SK-N-SH (cell line): ENCODE measurements around the gene LRIG1. TPM values are rescaled to one million over a fixed set of nuclear protein-coding genes. Genes with fewer than 3 reads are reported as not detected.

Experiments used
- CTCF ChIA-PET: fragments of 300-600, 350-600 bp; formaldehyde crosslinking; extraction: SDS; loops from one replicate; lab custom pipeline; 2021; lab: Yijun Ruan, JAX
- POLR2A ChIA-PET: fragments of 350-600 bp; sonication (Branson Sonifier 250); formaldehyde crosslinking; extraction: SDS; loops from one replicate; lab custom pipeline; 2020; ENCODE audit warnings: antibody characterized with exemption, inconsistent platforms; lab: Yijun Ruan, JAX
- DNase-seq: peaks from one replicate; pipeline ENCODE4 v3.0.0; 2012
- H2AFZ ChIP-seq: fragments of 200-600 bp; sonication (generic); 2 replicates; pipeline ENCODE4 v1.8.1; 2016; ENCODE audit warnings: antibody characterized with exemption, mild to moderate bottlenecking, low read depth
- H3F3A ChIP-seq: fragments of 200-600 bp; sonication (generic); replicated peaks from 2 replicates; pipeline ENCODE3; 2016; ENCODE audit warnings: antibody characterized with exemption, mild to moderate bottlenecking; ENCODE audit not compliant: insufficient read depth
- H3K27ac ChIP-seq, 2 experiments: fragments of 200-500 bp in 1 of 2; fragments of 200-600 bp in 1 of 2; sonication (Bioruptor generic) in 1 of 2; sonication (generic), shearing (Covaris generic) in 1 of 2; 2 replicates each; pipeline versions ENCODE4 v1.5.1 to v1.6.1; 2014 to 2016; ENCODE audit warnings: low read depth in 2 of 2, inconsistent platforms in 1 of 2, low read length in 1 of 2, mild to moderate bottlenecking in 1 of 2, mixed read lengths in 1 of 2
- H3K27me3 ChIP-seq: fragments of 200-600 bp; sonication (generic), shearing (Covaris generic); 2 replicates; pipeline ENCODE4 v1.6.1; 2016; ENCODE audit warnings: mixed run types; ENCODE audit not compliant: insufficient read depth
- H3K36me3 ChIP-seq, 2 experiments: fragments of 200-500 bp in 1 of 2; fragments of 200-600 bp in 1 of 2; sonication (Bioruptor generic) in 1 of 2; sonication (generic) in 1 of 2; replicated peaks in 1 of 2; 2 replicates each; pipeline versions ENCODE3 to v1.5.1; 2014 to 2016; ENCODE audit warnings: low read length in 1 of 2, mild to moderate bottlenecking in 1 of 2; ENCODE audit not compliant: insufficient read depth in 2 of 2, control insufficient read depth in 1 of 2
- H3K4me1 ChIP-seq, 2 experiments: fragments of 200-500 bp in 1 of 2; fragments of 200-600 bp in 1 of 2; sonication (Bioruptor generic) in 1 of 2; sonication (generic), shearing (Covaris generic) in 1 of 2; 2 replicates each; pipeline versions ENCODE4 v1.5.1 to v1.6.1; 2014 to 2016; ENCODE audit warnings: low read depth in 1 of 2, low read length in 1 of 2, mixed run types in 1 of 2; ENCODE audit not compliant: insufficient read depth in 2 of 2, control insufficient read depth in 1 of 2
- H3K4me2 ChIP-seq: fragments of 200-600 bp; sonication (generic), shearing (Covaris generic); 2 replicates; pipeline ENCODE4 v1.6.1; 2017; ENCODE audit warnings: mixed run types
- H3K4me3 ChIP-seq, 2 experiments: fragments of 200-500 bp in 1 of 2; fragments of 200-600 bp in 1 of 2; sonication (Bioruptor generic) in 1 of 2; sonication (generic), shearing (Covaris generic) in 1 of 2; 2 replicates each; pipeline versions ENCODE4 v1.5.1 to v1.8.1; 2014 to 2016; ENCODE audit warnings: low read depth in 2 of 2, inconsistent platforms in 1 of 2, low read length in 1 of 2, mild to moderate bottlenecking in 1 of 2, mixed read lengths in 1 of 2, moderate library complexity in 1 of 2
- H3K79me2 ChIP-seq: fragments of 200-600 bp; sonication (generic); 2 replicates; pipeline ENCODE4 v1.8.1; 2017; ENCODE audit warnings: mild to moderate bottlenecking; ENCODE audit not compliant: insufficient read depth
- H3K9ac ChIP-seq: fragments of 200-600 bp; sonication (generic); 2 replicates; pipeline ENCODE4 v1.6.1; 2017; ENCODE audit warnings: mixed run types
- H3K9me2 ChIP-seq: fragments of 200-600 bp; sonication (generic); 2 replicates; pipeline ENCODE4 v1.6.1; 2017; ENCODE audit warnings: mixed run types
- H3K9me3 ChIP-seq: fragments of 200-600 bp; sonication (generic); 2 replicates; pipeline ENCODE4 v1.6.1; 2017; ENCODE audit warnings: mixed run types, mild to moderate bottlenecking, moderate library complexity
- H4K20me1 ChIP-seq: fragments of 200-600 bp; sonication (generic); 2 replicates; pipeline ENCODE4 v1.6.1; 2017; ENCODE audit warnings: mild to moderate bottlenecking, mixed run types; ENCODE audit not compliant: insufficient read depth
- ELF1 ChIP-seq: IDR thresholded peaks from 2 replicates; pipeline ENCODE4 v1.4.0; 2012
- FOSL2 ChIP-seq: IDR thresholded peaks from 2 replicates; pipeline ENCODE4 v1.4.0; 2012; ENCODE audit warnings: low read depth, mild to moderate bottlenecking, moderate library complexity, borderline replicate concordance
- FOXJ3 ChIP-seq: sonication (generic); formaldehyde crosslinking; IDR thresholded peaks from 2 replicates; pipeline ENCODE4 v1.5.1; 2020; ENCODE audit warnings: mild to moderate bottlenecking, missing genetic modification reagents
- GABPA ChIP-seq: IDR thresholded peaks from 2 replicates; pipeline ENCODE4 v1.4.0; 2012; ENCODE audit warnings: low read depth, mild to moderate bottlenecking
- GATA2 ChIP-seq: sonication (generic); formaldehyde crosslinking; IDR thresholded peaks from 2 replicates; pipeline ENCODE4 v1.5.0; 2020; ENCODE audit warnings: mild to moderate bottlenecking, missing genetic modification reagents
- MXI1 ChIP-seq: IDR thresholded peaks from 2 replicates; pipeline ENCODE4 v1.6.1; 2012; ENCODE audit warnings: mild to moderate bottlenecking, low read depth, low read length, improper control_type of control experiment
- NFIC ChIP-seq: IDR thresholded peaks from 2 replicates; pipeline ENCODE4 v1.4.0; 2012; ENCODE audit warnings: borderline replicate concordance
- POLR2AphosphoS5 ChIP-seq: IDR thresholded peaks from 2 replicates; pipeline ENCODE4 v1.6.1; 2012; ENCODE audit warnings: low read depth, low read length
- RFX5 ChIP-seq: IDR thresholded peaks from 2 replicates; pipeline ENCODE4 v1.6.1; 2012; ENCODE audit warnings: mild to moderate bottlenecking, improper control_type of control experiment, low read length
- RXRA ChIP-seq: IDR thresholded peaks from 2 replicates; pipeline ENCODE4 v1.4.0; 2012; ENCODE audit warnings: low read depth, mild to moderate bottlenecking, borderline replicate concordance
- SMC3 ChIP-seq: IDR thresholded peaks from 2 replicates; pipeline ENCODE4 v1.6.1; 2012; ENCODE audit warnings: low read depth, low read length, improper control_type of control experiment
- TCF12 ChIP-seq: IDR thresholded peaks from 2 replicates; pipeline ENCODE4 v1.4.0; 2012
- TEAD4 ChIP-seq: IDR thresholded peaks from 2 replicates; pipeline ENCODE4 v1.4.0; 2012; ENCODE audit warnings: mild to moderate bottlenecking, borderline replicate concordance; ENCODE audit not compliant: insufficient read depth
- YY1 ChIP-seq: IDR thresholded peaks from 2 replicates; pipeline ENCODE4 v1.4.0; 2012; ENCODE audit warnings: low read depth, mild to moderate bottlenecking
- WGBS: methylation state at CpG from one replicate; pipeline ENCODE4 v1.1.6; 2017; ENCODE audit warnings: low lambda C conversion rate; 5-methylcytosine and 5-hydroxymethylcytosine counted together
- polyA plus RNA-seq, 3 experiments: library from polyadenylated mRNA; depleted of rRNA; stranded (reverse); fragments of >200 nt; gene quantifications; 2 replicates each; pipeline ENCODE4 v1.2.3, GENCODE V29; 2012
- TF ChIP-seq, protein P1 (sequence below): fragments of 150-350 bp; IDR thresholded peaks from 2 replicates; pipeline ENCODE4 v1.6.1; 2016; ENCODE audit warnings: mild to moderate bottlenecking, low read depth, low read length
- TF ChIP-seq, protein P2 (sequence below): IDR thresholded peaks from 2 replicates; pipeline ENCODE4 v1.4.0; 2012; ENCODE audit warnings: low read depth, borderline replicate concordance
- TF ChIP-seq, protein P3 (sequence below): fragments of 150-350 bp; IDR thresholded peaks from 2 replicates; pipeline ENCODE4 v1.6.1; 2017; ENCODE audit warnings: antibody characterized with exemption, low read length, low read depth, borderline replicate concordance
- TF ChIP-seq, protein P4 (sequence below): IDR thresholded peaks from 2 replicates; pipeline ENCODE4 v1.6.1; 2012; ENCODE audit warnings: mild to moderate bottlenecking, low read depth, low read length, moderate library complexity
- TF ChIP-seq, protein P5 (sequence below): IDR thresholded peaks from 2 replicates; pipeline ENCODE4 v1.4.0; 2012; ENCODE audit warnings: low read depth

LRIG1 gene
- polyA plus RNA-seq, 1 of the 3 experiments (the other 2 are of a cell fraction), result 1.7 TPM

DNA sequence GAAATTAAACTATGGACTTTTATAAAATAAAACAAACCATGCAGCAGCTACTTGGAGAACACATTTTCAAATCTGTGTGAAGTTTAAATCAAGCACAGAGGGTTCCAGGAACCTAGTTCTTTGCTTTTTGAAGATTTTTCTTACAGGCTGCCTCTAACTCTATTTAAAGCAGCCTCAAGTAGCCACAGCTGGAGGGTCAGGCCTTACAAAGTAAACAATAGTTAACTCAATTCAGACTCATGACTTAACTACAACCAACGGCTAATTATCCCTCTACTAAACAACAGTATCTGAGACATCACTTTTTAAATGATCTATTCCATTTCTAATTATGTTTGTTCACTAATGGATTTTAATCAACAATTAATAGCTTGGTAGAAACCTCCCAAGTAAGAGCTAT lies 9.8 kb downstream of the LRIG1 start:
- Histone ChIP-seq H3K79me2 (no peaks in the 10 kb centered on the region), H3K4me3 (no peak overlapping the region), H3K9me3 (no peaks in the 10 kb centered on the region), H3K27me3 (peaks cover 22% of the 10 kb centered on the region; the same call in 1 of the 2 replicates), H3K9ac (no peak overlapping the region), H3K4me1 (no peaks in the 10 kb centered on the region), H4K20me1 (no peaks in the 10 kb centered on the region), H3K36me3 (no peaks in the 10 kb centered on the region), H2AFZ (no peak overlapping the region), H3K4me2 (no peak overlapping the region), H3F3A (no peaks in the 10 kb centered on the region), H3K9me2 (no peaks in the 10 kb centered on the region), H3K27ac (no peak overlapping the region)
- POLR2A ChIA-PET, result no interaction called here
- 54% methylated on average over 1 of the region's 1 CpG for WGBS
- TF ChIP-seq, protein P1, sequence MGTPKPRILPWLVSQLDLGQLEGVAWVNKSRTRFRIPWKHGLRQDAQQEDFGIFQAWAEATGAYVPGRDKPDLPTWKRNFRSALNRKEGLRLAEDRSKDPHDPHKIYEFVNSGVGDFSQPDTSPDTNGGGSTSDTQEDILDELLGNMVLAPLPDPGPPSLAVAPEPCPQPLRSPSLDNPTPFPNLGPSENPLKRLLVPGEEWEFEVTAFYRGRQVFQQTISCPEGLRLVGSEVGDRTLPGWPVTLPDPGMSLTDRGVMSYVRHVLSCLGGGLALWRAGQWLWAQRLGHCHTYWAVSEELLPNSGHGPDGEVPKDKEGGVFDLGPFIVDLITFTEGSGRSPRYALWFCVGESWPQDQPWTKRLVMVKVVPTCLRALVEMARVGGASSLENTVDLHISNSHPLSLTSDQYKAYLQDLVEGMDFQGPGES, result no peak
- TF ChIP-seq, protein P2, sequence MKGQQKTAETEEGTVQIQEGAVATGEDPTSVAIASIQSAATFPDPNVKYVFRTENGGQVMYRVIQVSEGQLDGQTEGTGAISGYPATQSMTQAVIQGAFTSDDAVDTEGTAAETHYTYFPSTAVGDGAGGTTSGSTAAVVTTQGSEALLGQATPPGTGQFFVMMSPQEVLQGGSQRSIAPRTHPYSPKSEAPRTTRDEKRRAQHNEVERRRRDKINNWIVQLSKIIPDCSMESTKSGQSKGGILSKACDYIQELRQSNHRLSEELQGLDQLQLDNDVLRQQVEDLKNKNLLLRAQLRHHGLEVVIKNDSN, result no peak
- TF ChIP-seq MXI1 (no peak), TCF12 (no peak), FOXJ3 (CRISPR knock-in tag) (no peak), SMC3 (no peak)
- CTCF ChIA-PET, result interaction anchor here (2.1 kb wide), 1 partner anchor 331 kb away, joined by 6 read pairs; no protein-coding TSS in a partner anchor
- DNase-seq, result no peak

DNA sequence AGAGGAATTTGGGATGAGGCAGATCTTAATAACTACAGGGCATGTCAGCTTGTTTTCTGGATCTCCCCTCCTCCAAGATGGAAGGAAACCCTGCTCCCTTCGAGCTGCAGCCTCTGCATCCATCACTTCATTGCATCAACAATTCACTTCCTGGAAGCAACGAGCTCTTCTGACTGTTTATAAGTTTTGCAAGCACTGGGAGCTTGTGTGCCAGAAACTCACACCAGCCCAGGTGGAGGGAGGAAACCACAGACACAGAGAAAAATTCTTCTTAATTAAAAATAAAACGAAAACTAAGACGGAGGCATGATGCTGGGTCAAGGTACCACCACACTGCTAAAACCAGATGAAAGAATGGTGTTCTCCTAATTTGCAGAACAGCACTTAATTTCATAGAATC lies 10.6 kb downstream of the LRIG1 start:
- Histone ChIP-seq H3K79me2 (no peaks in the 10 kb centered on the region), H3K27ac (no peak overlapping the region)
- POLR2A ChIA-PET, result no interaction called here
- TF ChIP-seq RXRA (no peak), TEAD4 (no peak), YY1 (no peak), NFIC (no peak), RFX5 (no peak), POLR2AphosphoS5 (no peak), FOSL2 (no peak), ELF1 (no peak), GATA2 (CRISPR knock-in tag) (no peak), GABPA (no peak), SMC3 (no peak)
- TF ChIP-seq, protein P3, sequence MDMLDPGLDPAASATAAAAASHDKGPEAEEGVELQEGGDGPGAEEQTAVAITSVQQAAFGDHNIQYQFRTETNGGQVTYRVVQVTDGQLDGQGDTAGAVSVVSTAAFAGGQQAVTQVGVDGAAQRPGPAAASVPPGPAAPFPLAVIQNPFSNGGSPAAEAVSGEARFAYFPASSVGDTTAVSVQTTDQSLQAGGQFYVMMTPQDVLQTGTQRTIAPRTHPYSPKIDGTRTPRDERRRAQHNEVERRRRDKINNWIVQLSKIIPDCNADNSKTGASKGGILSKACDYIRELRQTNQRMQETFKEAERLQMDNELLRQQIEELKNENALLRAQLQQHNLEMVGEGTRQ, result no peak
- TF ChIP-seq, protein P4, sequence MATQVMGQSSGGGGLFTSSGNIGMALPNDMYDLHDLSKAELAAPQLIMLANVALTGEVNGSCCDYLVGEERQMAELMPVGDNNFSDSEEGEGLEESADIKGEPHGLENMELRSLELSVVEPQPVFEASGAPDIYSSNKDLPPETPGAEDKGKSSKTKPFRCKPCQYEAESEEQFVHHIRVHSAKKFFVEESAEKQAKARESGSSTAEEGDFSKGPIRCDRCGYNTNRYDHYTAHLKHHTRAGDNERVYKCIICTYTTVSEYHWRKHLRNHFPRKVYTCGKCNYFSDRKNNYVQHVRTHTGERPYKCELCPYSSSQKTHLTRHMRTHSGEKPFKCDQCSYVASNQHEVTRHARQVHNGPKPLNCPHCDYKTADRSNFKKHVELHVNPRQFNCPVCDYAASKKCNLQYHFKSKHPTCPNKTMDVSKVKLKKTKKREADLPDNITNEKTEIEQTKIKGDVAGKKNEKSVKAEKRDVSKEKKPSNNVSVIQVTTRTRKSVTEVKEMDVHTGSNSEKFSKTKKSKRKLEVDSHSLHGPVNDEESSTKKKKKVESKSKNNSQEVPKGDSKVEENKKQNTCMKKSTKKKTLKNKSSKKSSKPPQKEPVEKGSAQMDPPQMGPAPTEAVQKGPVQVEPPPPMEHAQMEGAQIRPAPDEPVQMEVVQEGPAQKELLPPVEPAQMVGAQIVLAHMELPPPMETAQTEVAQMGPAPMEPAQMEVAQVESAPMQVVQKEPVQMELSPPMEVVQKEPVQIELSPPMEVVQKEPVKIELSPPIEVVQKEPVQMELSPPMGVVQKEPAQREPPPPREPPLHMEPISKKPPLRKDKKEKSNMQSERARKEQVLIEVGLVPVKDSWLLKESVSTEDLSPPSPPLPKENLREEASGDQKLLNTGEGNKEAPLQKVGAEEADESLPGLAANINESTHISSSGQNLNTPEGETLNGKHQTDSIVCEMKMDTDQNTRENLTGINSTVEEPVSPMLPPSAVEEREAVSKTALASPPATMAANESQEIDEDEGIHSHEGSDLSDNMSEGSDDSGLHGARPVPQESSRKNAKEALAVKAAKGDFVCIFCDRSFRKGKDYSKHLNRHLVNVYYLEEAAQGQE, result no peak
- TF ChIP-seq, protein P2, result no peak
- TF ChIP-seq, protein P5, sequence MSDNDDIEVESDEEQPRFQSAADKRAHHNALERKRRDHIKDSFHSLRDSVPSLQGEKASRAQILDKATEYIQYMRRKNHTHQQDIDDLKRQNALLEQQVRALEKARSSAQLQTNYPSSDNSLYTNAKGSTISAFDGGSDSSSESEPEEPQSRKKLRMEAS, result no peak

More for the DNA sequence above, 10.6 kb downstream of the LRIG1 start:
- Histone ChIP-seq H3K9me2 (no peaks in the 10 kb centered on the region), H3F3A (no peaks in the 10 kb centered on the region), H3K36me3 (no peaks in the 10 kb centered on the region), H3K9me3 (no peaks in the 10 kb centered on the region), H4K20me1 (no peaks in the 10 kb centered on the region), H3K4me2 (no peak overlapping the region), H3K4me1 (no peaks in the 10 kb centered on the region), H3K27me3 (peaks cover 19% of the 10 kb centered on the region; the same call in 1 of the 2 replicates), H3K4me3 (no peak overlapping the region), H2AFZ (no peak overlapping the region), H3K9ac (no peak overlapping the region)
- CTCF ChIA-PET, result no interaction called here
- DNase-seq, result no peak
- 78% methylated on average over 3 of the region's 4 CpGs for WGBS
